Endothelial cell (in vitro differentiated cells): ENCODE results near the gene NSUN5. TPM values are rescaled to one million over a fixed set of nuclear protein-coding genes. Genes with fewer than 3 reads are reported as not detected.
A peak's percentile ranks its signal among the peaks of the same experiment; 100 is the strongest.

Source experiments
- DNase-seq: peaks from one replicate; pipeline ENCODE4 v3.0.0; 2021; ENCODE audit warnings: low spot score
- H3K27ac Mint-ChIP-seq: one replicate; pipeline ENCODE4 v1.8.0; 2021; ENCODE audit warnings: mixed read lengths, inconsistent platforms; ENCODE audit not compliant: unreplicated experiment
- H3K27me3 Mint-ChIP-seq: one replicate; pipeline ENCODE4 v1.8.0; 2021; ENCODE audit warnings: mild to moderate bottlenecking, moderate library complexity, mixed read lengths, inconsistent platforms; ENCODE audit not compliant: unreplicated experiment
- H3K36me3 Mint-ChIP-seq: one replicate; pipeline ENCODE4 v1.8.0; 2021; ENCODE audit warnings: mild to moderate bottlenecking, low read depth, mixed read lengths, inconsistent platforms; ENCODE audit not compliant: unreplicated experiment
- H3K4me1 Mint-ChIP-seq: one replicate; pipeline ENCODE4 v1.8.0; 2021; ENCODE audit warnings: mild to moderate bottlenecking, mixed read lengths, inconsistent platforms; ENCODE audit not compliant: unreplicated experiment
- H3K4me3 Mint-ChIP-seq: one replicate; pipeline ENCODE4 v1.8.0; 2021; ENCODE audit warnings: mild to moderate bottlenecking, mixed read lengths, inconsistent platforms; ENCODE audit not compliant: unreplicated experiment
- H3K9me3 Mint-ChIP-seq: one replicate; pipeline ENCODE4 v1.8.0; 2021; ENCODE audit warnings: mixed read lengths, inconsistent platforms; ENCODE audit not compliant: unreplicated experiment
- total RNA-seq: library from RNA; stranded (reverse); fragmentation: NEBNext Ultra II Directional; extraction: Animal tissue kit (Norgen Biotek cat#: 25700); gene quantifications from one replicate; pipeline ENCODE4 v1.2.1, GENCODE V29; 2021; ENCODE audit not compliant: unreplicated experiment
- TF ChIP-seq, protein P1 (sequence below): fragments of 200-600 bp; sonication (generic); IDR thresholded peaks from one replicate; pipeline ENCODE4 v1.5.0; 2021; ENCODE audit warnings: antibody characterized with exemption; ENCODE audit not compliant: unreplicated experiment

The NSUN5 gene
- total RNA-seq, 1 donor from 2014 or later = 10.7 TPM

DNA sequence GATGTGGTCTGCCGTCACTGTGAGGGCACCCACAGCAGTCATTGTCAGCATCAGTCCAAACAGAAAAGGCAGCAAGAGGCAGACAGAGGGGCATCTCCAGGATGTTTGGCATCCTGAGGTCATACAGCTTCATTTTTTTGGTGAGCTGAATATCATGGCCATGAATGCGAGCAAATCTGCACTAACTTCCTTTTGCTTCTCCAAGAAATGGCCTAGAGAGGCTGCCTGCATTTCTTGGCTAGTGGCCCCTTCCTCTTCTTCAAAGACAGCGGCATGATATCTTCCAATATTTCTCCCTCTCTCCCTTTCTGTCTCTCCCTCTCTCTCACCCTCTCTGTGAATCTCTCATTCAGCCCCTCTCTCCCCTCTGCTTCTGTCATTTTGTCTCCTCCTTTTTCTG lies 44.2 kb upstream of the NSUN5 start:
- peaks cover 7% of the 10 kb centered on the region for H3K9me3 Mint-ChIP-seq
- no peak for DNase-seq
- H3K27ac Mint-ChIP-seq = peak overlapping the region; percentile 65

DNA sequence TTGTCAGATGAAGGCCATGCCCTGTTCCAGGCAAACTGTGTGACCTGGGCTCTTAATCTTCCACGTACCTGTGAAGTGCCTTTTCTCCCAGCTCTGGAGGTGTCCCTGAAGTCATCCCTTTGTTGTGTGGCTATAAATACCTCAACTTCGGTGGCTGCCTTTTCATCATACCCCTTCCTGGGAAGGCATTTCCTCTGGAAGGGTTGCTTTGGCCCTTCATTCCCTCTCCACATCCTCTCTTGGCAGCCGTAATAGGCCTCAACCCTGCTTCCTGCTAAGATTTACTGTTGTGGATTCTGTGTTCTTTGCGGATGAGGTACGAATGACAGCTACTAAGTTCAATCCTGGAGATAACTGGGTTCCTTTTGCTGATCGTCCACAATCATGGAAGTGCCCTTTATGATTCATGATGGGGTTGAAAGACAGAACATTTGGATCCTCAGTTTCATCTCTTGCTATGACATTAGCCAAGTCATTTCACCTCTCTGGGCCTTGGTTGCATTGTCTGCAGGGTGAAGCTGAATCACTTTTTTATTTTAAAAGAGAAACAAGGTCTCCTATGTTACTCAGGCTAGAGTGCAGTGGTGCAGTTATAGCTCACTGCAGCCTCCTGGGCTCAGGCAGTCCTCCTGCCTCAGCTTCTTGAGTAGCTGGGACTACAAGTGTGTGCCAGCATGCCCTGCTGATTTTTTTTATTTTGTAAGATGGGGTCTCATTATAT lies 43.0 kb upstream of the NSUN5 start:
- H3K4me3 Mint-ChIP-seq = no peak overlapping the region
- peaks cover 4% of the 10 kb centered on the region for H3K36me3 Mint-ChIP-seq
- TF ChIP-seq, protein P1, sequence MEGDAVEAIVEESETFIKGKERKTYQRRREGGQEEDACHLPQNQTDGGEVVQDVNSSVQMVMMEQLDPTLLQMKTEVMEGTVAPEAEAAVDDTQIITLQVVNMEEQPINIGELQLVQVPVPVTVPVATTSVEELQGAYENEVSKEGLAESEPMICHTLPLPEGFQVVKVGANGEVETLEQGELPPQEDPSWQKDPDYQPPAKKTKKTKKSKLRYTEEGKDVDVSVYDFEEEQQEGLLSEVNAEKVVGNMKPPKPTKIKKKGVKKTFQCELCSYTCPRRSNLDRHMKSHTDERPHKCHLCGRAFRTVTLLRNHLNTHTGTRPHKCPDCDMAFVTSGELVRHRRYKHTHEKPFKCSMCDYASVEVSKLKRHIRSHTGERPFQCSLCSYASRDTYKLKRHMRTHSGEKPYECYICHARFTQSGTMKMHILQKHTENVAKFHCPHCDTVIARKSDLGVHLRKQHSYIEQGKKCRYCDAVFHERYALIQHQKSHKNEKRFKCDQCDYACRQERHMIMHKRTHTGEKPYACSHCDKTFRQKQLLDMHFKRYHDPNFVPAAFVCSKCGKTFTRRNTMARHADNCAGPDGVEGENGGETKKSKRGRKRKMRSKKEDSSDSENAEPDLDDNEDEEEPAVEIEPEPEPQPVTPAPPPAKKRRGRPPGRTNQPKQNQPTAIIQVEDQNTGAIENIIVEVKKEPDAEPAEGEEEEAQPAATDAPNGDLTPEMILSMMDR = no peak
- H3K27ac Mint-ChIP-seq = peak overlapping the region; percentile 90
- H3K4me1 Mint-ChIP-seq = peaks cover 36% of the 10 kb centered on the region
- no peak for DNase-seq
- H3K27me3 Mint-ChIP-seq = peaks cover 7% of the 10 kb centered on the region
- H3K9me3 Mint-ChIP-seq = peaks cover 7% of the 10 kb centered on the region

More for the DNA sequence above, 44.2 kb upstream of the NSUN5 start:
- Mint-ChIP-seq H3K4me3 (no peak overlapping the region), H3K27me3 (peaks cover 7% of the 10 kb centered on the region), H3K36me3 (peaks cover 4% of the 10 kb centered on the region), H3K4me1 (peaks cover 36% of the 10 kb centered on the region)
- TF ChIP-seq, protein P1 = no peak

DNA sequence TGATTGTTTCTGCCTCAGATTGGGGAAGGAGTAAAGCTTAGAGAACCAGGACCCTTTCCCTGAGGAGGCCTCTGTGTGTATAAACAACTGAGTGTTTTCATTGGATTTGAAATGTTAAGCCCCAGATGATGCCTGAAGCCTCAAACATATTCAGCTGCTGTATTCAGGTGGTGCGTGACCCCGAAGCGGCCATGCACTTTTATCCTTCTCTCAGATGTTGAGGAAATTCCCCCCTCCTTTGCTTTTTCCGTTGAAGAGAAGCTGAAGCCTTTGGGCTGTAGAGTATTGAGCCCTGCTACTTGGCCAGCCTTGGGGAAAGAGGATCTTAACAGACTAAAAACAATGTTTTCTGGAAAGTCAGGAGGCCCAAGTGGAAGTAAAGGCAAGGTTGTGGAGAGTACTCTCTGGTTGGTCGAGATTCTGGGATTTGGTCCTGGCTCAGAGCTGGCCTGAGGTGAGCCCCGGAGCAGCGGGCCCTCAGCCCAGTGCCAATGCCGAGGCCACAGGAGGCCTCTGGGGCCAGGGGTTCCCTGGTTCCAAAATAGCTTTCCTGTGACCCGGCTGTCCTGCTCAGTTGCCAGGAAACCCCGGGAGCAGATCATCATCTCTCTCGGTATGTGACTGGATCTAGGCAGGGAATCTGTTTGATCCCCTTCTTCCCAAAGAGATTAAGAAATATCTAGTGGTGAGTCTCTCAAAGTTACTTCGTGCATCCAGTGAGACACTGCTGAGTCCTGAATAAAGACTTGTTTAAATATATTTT lies 41.9 kb upstream of the NSUN5 start:
- no peak overlapping the region for H3K4me3 Mint-ChIP-seq
- TF ChIP-seq, protein P1 = no peak
- H3K27ac Mint-ChIP-seq = no peak overlapping the region
- peaks cover 4% of the 10 kb centered on the region for H3K36me3 Mint-ChIP-seq
- peaks cover 36% of the 10 kb centered on the region for H3K4me1 Mint-ChIP-seq
- no peak for DNase-seq
- H3K9me3 Mint-ChIP-seq = peaks cover 7% of the 10 kb centered on the region
- peaks cover 7% of the 10 kb centered on the region for H3K27me3 Mint-ChIP-seq

DNA sequence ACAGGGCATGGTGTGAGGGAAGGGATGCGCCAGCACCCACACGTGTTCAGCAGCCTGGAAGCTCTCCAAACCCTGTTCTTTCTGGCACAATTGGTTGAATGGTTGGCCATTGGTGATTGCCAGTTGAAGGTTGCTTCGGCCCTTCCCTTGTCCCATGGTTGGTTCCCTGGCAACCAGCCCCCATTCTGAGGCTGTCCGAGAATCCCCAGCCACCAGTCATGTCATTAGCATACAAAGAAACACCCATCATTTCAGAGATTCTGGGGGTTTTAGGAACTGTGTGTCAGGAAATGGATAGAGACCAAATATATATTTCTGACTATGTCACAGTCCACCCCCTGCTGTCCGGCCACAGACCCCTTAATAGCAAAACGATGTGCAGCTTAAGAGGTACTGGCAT lies 41.1 kb upstream of the NSUN5 start:
- Mint-ChIP-seq H3K4me3 (no peak overlapping the region), H3K27me3 (peaks cover 2% of the 10 kb centered on the region), H3K9me3 (peaks cover 7% of the 10 kb centered on the region), H3K4me1 (peaks cover 31% of the 10 kb centered on the region), H3K27ac (no peak overlapping the region), H3K36me3 (no peaks in the 10 kb centered on the region)
- TF ChIP-seq, protein P1 = no peak
- DNase-seq = no peak

DNA sequence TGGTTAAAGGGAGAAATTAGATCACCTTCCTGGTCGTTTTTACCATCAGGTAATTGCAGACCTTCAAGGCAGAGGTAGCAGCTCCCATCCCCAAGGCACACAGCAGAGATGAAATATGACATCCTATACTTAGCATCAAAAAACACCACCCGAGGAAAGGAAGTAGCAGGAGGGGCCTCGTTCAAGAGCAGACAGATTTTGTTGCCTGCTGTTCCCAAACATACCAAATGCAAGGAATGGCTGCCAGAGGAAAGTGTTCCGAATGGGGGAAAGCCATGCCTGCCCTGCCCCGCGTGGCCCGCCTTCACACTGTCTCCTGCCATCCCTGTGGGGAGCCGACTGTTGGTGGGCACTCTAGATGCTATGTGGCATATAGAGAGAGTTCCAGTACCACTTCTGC lies 37.3 kb upstream of the NSUN5 start:
- Mint-ChIP-seq H3K4me3 (no peak overlapping the region), H3K27me3 (no peaks in the 10 kb centered on the region), H3K27ac (no peak overlapping the region), H3K4me1 (peaks cover 20% of the 10 kb centered on the region), H3K9me3 (no peaks in the 10 kb centered on the region), H3K36me3 (peaks cover 5% of the 10 kb centered on the region)
- TF ChIP-seq, protein P1 = no peak
- DNase-seq = no peak
